Heart right ventricle (tissue), 16 donors: ENCODE data around the gene LRRC71. TPM values are rescaled to one million over a fixed set of nuclear protein-coding genes. Genes with fewer than 3 reads are reported as not detected.

ENCODE experiments used
- ATAC-seq, 8 donors: fragments of 200-7000 bp; cut with Tn5 transposase; one replicate each; pipeline ENCODE4 v1.9.1; 2020; ENCODE audit warnings: mild to moderate bottlenecking in 8 of 8, moderate library complexity in 8 of 8, moderate number of reproducible peaks in 1 of 8
- DNase-seq, 2 donors: peaks; one replicate each; pipeline ENCODE4 v3.0.0-alpha.2; 2020
- H3K27ac ChIP-seq, 10 donors: fragments of 200-600 bp; sonication (generic) in 2 of 10; one replicate each; pipeline versions ENCODE4 v1.5.0 to v1.8.0; 2020 to 2022; ENCODE audit warnings: mild to moderate bottlenecking in 3 of 10
- H3K27me3 ChIP-seq, 7 donors: fragments of 200-600 bp; one replicate each; pipeline ENCODE4 v1.8.0; 2021 to 2022; ENCODE audit warnings: mild to moderate bottlenecking in 2 of 7
- H3K36me3 ChIP-seq, 9 donors: fragments of 200-600 bp; sonication (generic) in 1 of 9; one replicate each; pipeline versions ENCODE4 v1.5.0 to v1.8.0; 2020 to 2022; ENCODE audit warnings: mild to moderate bottlenecking in 2 of 9
- H3K4me1 ChIP-seq, 9 donors: fragments of 200-600 bp; sonication (generic) in 1 of 9; one replicate each; pipeline versions ENCODE4 v1.5.0 to v1.8.0; 2020 to 2022; ENCODE audit warnings: mild to moderate bottlenecking in 4 of 9
- H3K4me3 ChIP-seq, 10 donors: fragments of 200-600 bp; sonication (generic) in 2 of 10; one replicate each; pipeline versions ENCODE4 v1.5.0 to v1.8.0; 2020 to 2022; ENCODE audit warnings: mild to moderate bottlenecking in 7 of 10, moderate library complexity in 2 of 10
- H3K9me3 ChIP-seq, 11 donors: fragments of 200-600 bp in 10 of 11; sonication (generic) in 2 of 11; one replicate each; pipeline versions ENCODE4 v1.5.0 to v1.8.0; 2013 to 2022; ENCODE audit warnings: mild to moderate bottlenecking in 2 of 11, control low read depth in 1 of 11, moderate library complexity in 1 of 11
- CTCF ChIP-seq, 9 donors: fragments of 200-600 bp; sonication (generic) in 2 of 9; IDR thresholded peaks; one replicate each; pipeline versions ENCODE4 v1.5.0 to v1.8.0; 2021 to 2022; ENCODE audit warnings: antibody characterized with exemption in 9 of 9, mild to moderate bottlenecking in 5 of 9, moderate library complexity in 1 of 9
- WGBS, 2 donors: extraction: QIAGEN DNeasy Blood & Tissue Kit; methylation state at CpG; one replicate each; pipeline ENCODE4 v1.1.7; 2013; ENCODE audit warnings: inconsistent platforms in 1 of 2; 5-methylcytosine and 5-hydroxymethylcytosine counted together
- intact Hi-C, 10 donors: fragments of 100-400 bp; cut with DNase I; formaldehyde crosslinking; loops; one replicate each; pipeline versions ENCODE4 v1.11.1 to v1.14.2; 2022
- polyA plus RNA-seq, 2 donors: library from polyadenylated mRNA; stranded (reverse); fragments of 200-250 nt; gene quantifications; one replicate each; pipeline ENCODE4 v1.2.3, GENCODE V29; 2013
- total RNA-seq, 10 donors: library from RNA; stranded (reverse); fragmentation: NEBNext Ultra II Directional in 3 of 10; extraction: Animal tissue kit (Norgen Biotek cat#: 25700) in 3 of 10; gene quantifications; one replicate each; pipeline versions ENCODE4 v1.2.1 to v1.2.4, GENCODE V29; 2021 to 2023
- donor health status: Arrhythmogenic right ventricular cardiomyopathy.
- donor health status: ischemic (EF 13 %, LVEDD 7.1; RV severe dilation, severe dysfunction).
- donor health status: healthy with polysubstance abuse.
- donor health status: DM: no; HTN: yes; CAD: no.
- donor health status: DM: no; HTN: no; CAD: no.
- donor health status: ischemic (EF 25% LVEDD 6.9; RV normal size, moderate dysfunction).
- donor health status: ischemic (EF 25% LVEDD 5.7; RV mildly dilated, moderate dysfunction).
- donor health status: healthy.
- donor health status: DM: yes; HTN: yes; CAD: no.
- donor health status: Ischemic cardiomyopathy.
- donor health status: ischemic (EF 35%, LVEDD 5.7; RV mildly dilated, moderate dysfunction).
- donor health status: nonischemic (EF 11% LVEDD 7.7; RV severe dilation, severe dysfunction).
- donor health status: DM: yes; HTN: yes; CAD: no.
- donor health status: PGD.
- donor health status: ischemic (EF 29% LVEDD 5.4; RV normal size, mild dysfunction).
- donor health status: nonischemic (EF 23%, LVEDD 6.1; RV moderate dilation, normal function).

Gene LRRC71
- total and polyA plus RNA-seq, 12 donors = 0.06 to 0.51 (median 0.35) TPM; not detected in 7

GRCh38 chr1:156892190-156893047, 28.0 kb upstream of the LRRC71 start:
- TF ChIP-seq CTCF (IDR thresholded peaks at IDR 0.05) = peak; percentile 82 to 98 (median 89)
- Histone ChIP-seq H3K36me3 (no peaks in the 10 kb centered on the region), H3K4me1 (peaks cover 12 to 56% (median 45%) of the 10 kb centered on the region in 9 donors), H3K27ac (peak overlapping the region; percentile 9 to 98 (median 93)), H3K4me3 (peak overlapping the region; percentile 10 to 82 (median 68)), H3K9me3 (no peaks in the 10 kb centered on the region), H3K27me3 (peaks cover 0 to 43% (median 9%) of the 10 kb centered on the region in 7 donors)
- 3 to 6% methylated on average over 46 to 48 of the region's 48 CpGs for WGBS, 2 donors
- DNase-seq (peak; percentile 94 to 95), ATAC-seq (peak; percentile 84 to 91 (median 88))
- intact Hi-C loops = loop anchor here in 6 of 10 donors (1.0 to 10.0 kb wide), 8 partner anchors 26 to 390 kb away; partner anchors contain the start of genes LRRC71 (in 4 of the 6), ISG20L2 (in 2 of the 6), METTL25B (in 2 of the 6) and MEF2D (in 1 of the 6)

- intact Hi-C loops = loop anchor here in 6 of 10 donors (2.0 to 10.0 kb wide), 7 partner anchors 26 to 391 kb away; partner anchors contain the start of genes ISG20L2 (in 2 of the 6), METTL25B (in 2 of the 6), LRRC71 (in 1 of the 6) and MEF2D (in 1 of the 6)
- DNase-seq (peak; percentile 79 to 88), ATAC-seq (peak; percentile 16 to 77 (median 62))
- TF ChIP-seq CTCF (IDR thresholded peaks at IDR 0.05) = no peak
- Histone ChIP-seq H3K27me3 (peaks cover 0 to 43% (median 9%) of the 10 kb centered on the region in 7 donors), H3K27ac (peak within 1 kb of the TSS; percentile 89 to 98 (median 96)), H3K4me1 (peaks cover 16 to 64% (median 54%) of the 10 kb centered on the region in 9 donors), H3K9me3 (no peaks in the 10 kb centered on the region), H3K36me3 (no peaks in the 10 kb centered on the region), H3K4me3 (peak within 1 kb of the TSS; percentile 57 to 82 (median 68))
- WGBS, 2 donors = 11% methylated on average over 58 to 60 of the region's 60 CpGs
These were observed 27.1 kb upstream of the LRRC71 start, which contains the start of gene PEAR1 for GRCh38 chr1:156893048-156893953. PEAR1 (plus strand) TSS chr1:156893718; CDS start chr1:156903927, 10,209 bp downstream.

- Histone ChIP-seq H3K27me3 (peaks cover 0 to 43% (median 9%) of the 10 kb centered on the region in 7 donors), H3K36me3 (no peaks in the 10 kb centered on the region), H3K9me3 (no peaks in the 10 kb centered on the region), H3K4me1 (peaks cover 20 to 71% (median 61%) of the 10 kb centered on the region in 9 donors), H3K4me3 (peak overlapping the region; percentile 57 to 82 (median 68)), H3K27ac (peak overlapping the region; percentile 89 to 98 (median 96))
- DNase-seq (no peak), ATAC-seq (no peak)
- intact Hi-C loops = loop anchor here in 4 of 10 donors (5.0 to 10.0 kb wide), 5 partner anchors 33 to 392 kb away; partner anchors contain the start of genes ISG20L2 (in 2 of the 4), METTL25B (in 2 of the 4) and MEF2D (in 1 of the 4)
- 26% methylated on average over 5 of the region's 5 CpGs for WGBS, 2 donors
- no peak for TF ChIP-seq CTCF (IDR thresholded peaks at IDR 0.05)
These were observed 26.4 kb upstream of the LRRC71 start for GRCh38 chr1:156894001-156894400.
